ENCODE results near the gene LBHD2. TPM values are rescaled to one million over a fixed set of nuclear protein-coding genes. Genes with fewer than 3 reads are reported as not detected.
A peak's percentile ranks its signal among the peaks of the same experiment; 100 is the strongest.

The LBHD2 gene
- total RNA-seq, 1 donor from 2014 or later, result not detected

DNA sequence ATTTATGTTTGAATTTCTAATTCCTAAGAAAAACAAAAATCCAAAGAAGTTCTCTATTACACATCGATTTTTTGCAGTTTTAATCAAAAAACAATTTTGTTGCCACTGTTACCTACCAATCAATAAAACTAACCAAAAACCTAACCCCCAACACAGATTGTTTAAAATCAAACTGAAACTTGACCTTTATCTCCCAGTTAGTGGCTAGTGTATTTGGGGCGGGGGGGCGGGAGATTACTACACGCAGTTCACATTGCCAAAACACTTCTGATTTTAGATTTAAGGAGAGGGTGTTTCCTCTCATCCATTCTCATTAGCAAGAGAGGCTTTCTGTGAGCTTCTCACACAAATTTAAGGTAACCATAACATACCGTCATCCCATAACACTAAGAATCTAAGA lies 33.1 kb upstream of the LBHD2 start:
- no peak for DNase-seq (ENCODE audit: low spot score)
- Mint-ChIP-seq H3K4me3 (ENCODE audit: unreplicated experiment) (no peak overlapping the region), H3K27me3 (ENCODE audit: unreplicated experiment) (no peaks in the 10 kb centered on the region), H3K27ac (ENCODE audit: unreplicated experiment) (no peak overlapping the region), H3K9me3 (ENCODE audit: unreplicated experiment) (no peaks in the 10 kb centered on the region), H3K4me1 (ENCODE audit: unreplicated experiment) (peaks cover 35% of the 10 kb centered on the region), H3K36me3 (ENCODE audit: low read depth, unreplicated experiment) (peaks cover 8% of the 10 kb centered on the region)
- TF ChIP-seq, protein P1, sequence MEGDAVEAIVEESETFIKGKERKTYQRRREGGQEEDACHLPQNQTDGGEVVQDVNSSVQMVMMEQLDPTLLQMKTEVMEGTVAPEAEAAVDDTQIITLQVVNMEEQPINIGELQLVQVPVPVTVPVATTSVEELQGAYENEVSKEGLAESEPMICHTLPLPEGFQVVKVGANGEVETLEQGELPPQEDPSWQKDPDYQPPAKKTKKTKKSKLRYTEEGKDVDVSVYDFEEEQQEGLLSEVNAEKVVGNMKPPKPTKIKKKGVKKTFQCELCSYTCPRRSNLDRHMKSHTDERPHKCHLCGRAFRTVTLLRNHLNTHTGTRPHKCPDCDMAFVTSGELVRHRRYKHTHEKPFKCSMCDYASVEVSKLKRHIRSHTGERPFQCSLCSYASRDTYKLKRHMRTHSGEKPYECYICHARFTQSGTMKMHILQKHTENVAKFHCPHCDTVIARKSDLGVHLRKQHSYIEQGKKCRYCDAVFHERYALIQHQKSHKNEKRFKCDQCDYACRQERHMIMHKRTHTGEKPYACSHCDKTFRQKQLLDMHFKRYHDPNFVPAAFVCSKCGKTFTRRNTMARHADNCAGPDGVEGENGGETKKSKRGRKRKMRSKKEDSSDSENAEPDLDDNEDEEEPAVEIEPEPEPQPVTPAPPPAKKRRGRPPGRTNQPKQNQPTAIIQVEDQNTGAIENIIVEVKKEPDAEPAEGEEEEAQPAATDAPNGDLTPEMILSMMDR (IDR thresholded peaks at IDR 0.05; ENCODE audit: unreplicated experiment), result no peak

- DNase-seq (ENCODE audit: low spot score), result no peak
- H3K36me3 Mint-ChIP-seq (ENCODE audit: low read depth, unreplicated experiment), result peaks cover 11% of the 10 kb centered on the region
- H3K27me3 Mint-ChIP-seq (ENCODE audit: unreplicated experiment), result no peaks in the 10 kb centered on the region
- peaks cover 27% of the 10 kb centered on the region for H3K4me1 Mint-ChIP-seq (ENCODE audit: unreplicated experiment)
- no peak overlapping the region for H3K4me3 Mint-ChIP-seq (ENCODE audit: unreplicated experiment)
- TF ChIP-seq, protein P1 (IDR thresholded peaks at IDR 0.05; ENCODE audit: unreplicated experiment), result no peak
- no peak overlapping the region for H3K27ac Mint-ChIP-seq (ENCODE audit: unreplicated experiment)
- no peaks in the 10 kb centered on the region for H3K9me3 Mint-ChIP-seq (ENCODE audit: unreplicated experiment)
Observed at GRCh38 chr14:103052407-103052806, 31.6 kb upstream of the LBHD2 start.

GRCh38 chr14:103055695-103056094 lies 28.3 kb upstream of the LBHD2 start:
- DNase-seq (ENCODE audit: low spot score), result no peak
- H3K4me1 Mint-ChIP-seq (ENCODE audit: unreplicated experiment), result peaks cover 37% of the 10 kb centered on the region
- H3K4me3 Mint-ChIP-seq (ENCODE audit: unreplicated experiment), result peak overlapping the region; percentile 96
- peaks cover 7% of the 10 kb centered on the region for H3K27me3 Mint-ChIP-seq (ENCODE audit: unreplicated experiment)
- H3K9me3 Mint-ChIP-seq (ENCODE audit: unreplicated experiment), result no peaks in the 10 kb centered on the region
- TF ChIP-seq, protein P1 (IDR thresholded peaks at IDR 0.05; ENCODE audit: unreplicated experiment), result no peak
- H3K36me3 Mint-ChIP-seq (ENCODE audit: low read depth, unreplicated experiment), result peaks cover 15% of the 10 kb centered on the region
- peak overlapping the region; percentile 88 for H3K27ac Mint-ChIP-seq (ENCODE audit: unreplicated experiment)

DNA sequence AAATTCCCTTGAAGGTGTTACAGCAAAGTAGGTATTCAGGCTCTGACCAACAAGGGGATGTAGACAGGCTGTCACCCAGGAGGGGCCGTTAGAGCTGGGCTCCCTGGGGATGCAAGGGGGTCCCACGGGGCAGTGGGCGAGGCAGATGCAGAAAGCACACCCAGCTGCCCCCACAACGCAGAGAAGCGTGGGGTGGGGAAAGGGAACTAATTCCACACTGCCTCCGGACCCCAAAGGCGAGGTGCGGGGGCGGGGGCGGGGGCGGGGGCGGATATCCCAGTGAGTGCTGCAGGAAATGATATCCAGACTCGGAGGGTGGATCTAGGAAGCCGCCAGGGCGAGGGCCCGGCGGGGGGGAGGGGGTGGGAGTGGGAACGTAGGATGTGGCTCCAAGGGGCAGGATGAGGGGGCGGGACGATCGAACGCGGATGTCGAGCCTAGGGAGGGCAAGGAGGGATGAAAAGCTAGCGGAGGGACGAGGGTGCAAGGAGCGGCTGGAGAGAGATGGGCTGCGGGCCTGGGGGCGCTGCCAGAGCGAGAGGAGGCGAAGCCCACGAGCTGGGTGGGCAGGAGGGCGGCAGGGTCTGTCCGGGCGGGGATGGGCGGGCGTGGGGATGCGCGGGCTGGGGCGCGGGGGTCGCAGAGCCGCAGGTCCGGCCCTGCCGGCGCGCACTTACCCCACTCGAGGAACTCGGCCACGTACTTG lies 27.5 kb upstream of the LBHD2 start:
- peak overlapping the region; percentile 90 for H3K27ac Mint-ChIP-seq (ENCODE audit: unreplicated experiment)
- peak; percentile 90 for DNase-seq (ENCODE audit: low spot score)
- TF ChIP-seq, protein P1 (IDR thresholded peaks at IDR 0.05; ENCODE audit: unreplicated experiment), result no peak
- no peaks in the 10 kb centered on the region for H3K9me3 Mint-ChIP-seq (ENCODE audit: unreplicated experiment)
- peaks cover 15% of the 10 kb centered on the region for H3K36me3 Mint-ChIP-seq (ENCODE audit: low read depth, unreplicated experiment)
- peak overlapping the region; percentile 96 for H3K4me3 Mint-ChIP-seq (ENCODE audit: unreplicated experiment)
- H3K27me3 Mint-ChIP-seq (ENCODE audit: unreplicated experiment), result peaks cover 7% of the 10 kb centered on the region
- peaks cover 37% of the 10 kb centered on the region for H3K4me1 Mint-ChIP-seq (ENCODE audit: unreplicated experiment)

GRCh38 chr14:103057028-103057371 lies 27.0 kb upstream of the LBHD2 start:
- Mint-ChIP-seq H3K4me1 (ENCODE audit: unreplicated experiment) (peaks cover 37% of the 10 kb centered on the region), H3K4me3 (ENCODE audit: unreplicated experiment) (peak overlapping the region; percentile 96), H3K27me3 (ENCODE audit: unreplicated experiment) (peaks cover 7% of the 10 kb centered on the region), H3K27ac (ENCODE audit: unreplicated experiment) (no peak overlapping the region), H3K9me3 (ENCODE audit: unreplicated experiment) (no peaks in the 10 kb centered on the region), H3K36me3 (ENCODE audit: low read depth, unreplicated experiment) (peaks cover 15% of the 10 kb centered on the region)
- no peak for DNase-seq (ENCODE audit: low spot score)
- TF ChIP-seq, protein P1 (IDR thresholded peaks at IDR 0.05; ENCODE audit: unreplicated experiment), result no peak
